GM23248 (cell line): ENCODE data around the gene RIMS1. TPM values are rescaled to one million over a fixed set of nuclear protein-coding genes. Genes with fewer than 3 reads are reported as not detected.

Experiments used
- DNase-seq: peaks from one replicate; pipeline ENCODE4 v3.0.0-alpha.2; 2015
- H2AFZ ChIP-seq: fragments of 200-600 bp; sonication (generic); 2 replicates; pipeline ENCODE4 v1.6.1; 2016; ENCODE audit warnings: antibody characterized with exemption
- H3F3A ChIP-seq: fragments of 200-600 bp; sonication (generic); 2 replicates; pipeline ENCODE4 v1.6.1; 2016; ENCODE audit warnings: mild to moderate bottlenecking, antibody characterized with exemption, mixed run types; ENCODE audit not compliant: insufficient read depth
- H3K27ac ChIP-seq: fragments of 200-600 bp; sonication (generic); 2 replicates; pipeline ENCODE4 v1.5.1; 2016; ENCODE audit warnings: mild to moderate bottlenecking
- H3K27me3 ChIP-seq: fragments of 200-600 bp; sonication (generic); replicated peaks from 2 replicates; pipeline ENCODE4 v1.6.1; 2016; ENCODE audit warnings: mild to moderate bottlenecking; ENCODE audit not compliant: insufficient read depth
- H3K36me3 ChIP-seq: fragments of 200-600 bp; sonication (generic); 2 replicates; pipeline ENCODE4 v1.6.1; 2016; ENCODE audit warnings: low read depth, mild to moderate bottlenecking
- H3K4me1 ChIP-seq: fragments of 200-600 bp; sonication (generic); 2 replicates; pipeline ENCODE4 v1.6.1; 2016; ENCODE audit warnings: mild to moderate bottlenecking; ENCODE audit not compliant: insufficient read depth
- H3K4me2 ChIP-seq: fragments of 200-600 bp; sonication (generic); one replicate; pipeline ENCODE4 v1.6.1; 2016; ENCODE audit warnings: mild to moderate bottlenecking; ENCODE audit not compliant: unreplicated experiment
- H3K4me3 ChIP-seq: fragments of 200-600 bp; sonication (generic); 2 replicates; pipeline ENCODE4 v1.5.1; 2016; ENCODE audit warnings: mild to moderate bottlenecking
- H3K79me2 ChIP-seq: fragments of 200-600 bp; sonication (generic); 2 replicates; pipeline ENCODE4 v1.6.1; 2016; ENCODE audit warnings: mild to moderate bottlenecking; ENCODE audit not compliant: insufficient read depth
- H3K9ac ChIP-seq: fragments of 200-600 bp; sonication (generic); 2 replicates; pipeline ENCODE4 v1.6.1; 2016; ENCODE audit warnings: mild to moderate bottlenecking
- H3K9me2 ChIP-seq: fragments of 200-600 bp; sonication (generic); 2 replicates; pipeline ENCODE4 v1.6.1; 2016; ENCODE audit warnings: mixed run types, mild to moderate bottlenecking, moderate library complexity; ENCODE audit not compliant: insufficient read depth
- H3K9me3 ChIP-seq: fragments of 200-600 bp; sonication (generic); one replicate; pipeline ENCODE4 v1.6.1; 2017; ENCODE audit warnings: low read depth
- H4K20me1 ChIP-seq: fragments of 200-600 bp; sonication (generic); 2 replicates; pipeline ENCODE4 v1.6.0; 2016; ENCODE audit not compliant: insufficient read depth
- EZH2 ChIP-seq: fragments of 200-600 bp; sonication (generic); IDR thresholded peaks from 2 replicates; pipeline ENCODE4 v1.6.1; 2018; ENCODE audit warnings: antibody characterized with exemption, mild to moderate bottlenecking; ENCODE audit not compliant: insufficient read depth, poor library complexity, severe bottlenecking
- EZH2phosphoT487 ChIP-seq: fragments of 200-600 bp; sonication (generic); IDR thresholded peaks from 2 replicates; pipeline ENCODE4 v1.6.1; 2018; ENCODE audit warnings: antibody characterized with exemption, moderate library complexity, mild to moderate bottlenecking, low read depth; ENCODE audit not compliant: insufficient read depth
- WGBS, 2 experiments: methylation state at CpG; one replicate each; pipeline ENCODE4 v1.1.6; 2015 to 2017; ENCODE audit warnings: low lambda C conversion rate in 2 of 2, low coverage in 1 of 2; ENCODE audit errors: missing lambda C conversion rate in 2 of 2; 5-methylcytosine and 5-hydroxymethylcytosine counted together
- in situ Hi-C: fragments of 300-500 bp; cut with MboI; formaldehyde crosslinking; loops from 2 replicates; pipeline ENCODE4 v1.15.0; 2020
- polyA plus RNA-seq: library from polyadenylated mRNA; unstranded; fragments of >200 nt; fragmentation: Nextera tagmentation; extraction: Ambion mirVana; gene quantifications from 2 replicates; pipeline ENCODE4 v1.2.1, GENCODE V29; 2016
- total RNA-seq: library from RNA; depleted of rRNA; stranded (reverse); fragments of >200 nt; shearing (Covaris generic); gene quantifications from 2 replicates; pipeline ENCODE4 v1.2.3, GENCODE V29; 2014

RIMS1 gene
- total and polyA plus RNA-seq, 2 experiments from 2014 or later, result 1.8 to 10.6 TPM

- no peaks in the 10 kb centered on the region for H4K20me1 ChIP-seq
- H3K27me3 ChIP-seq, result 0 out of 2 replicates have a peak, but pooled peaks cover 8% of the 10 kb centered on the region
- H3K79me2 ChIP-seq, result no peaks in the 10 kb centered on the region
- WGBS, 2 experiments, result 0 to 3% methylated on average over 1 of the region's 1 CpG
- no peak overlapping the region for H3K4me3 ChIP-seq
- DNase-seq, result peak; percentile 49
- H3F3A ChIP-seq, result no peaks in the 10 kb centered on the region
- no peaks in the 10 kb centered on the region for H3K9me3 ChIP-seq
- in situ Hi-C loops, result no loop called here
- no peak overlapping the region for H2AFZ ChIP-seq
- TF ChIP-seq EZH2 (no peak), EZH2phosphoT487 (no peak)
- H3K4me1 ChIP-seq, result no peaks in the 10 kb centered on the region
- H3K9me2 ChIP-seq, result no peaks in the 10 kb centered on the region
- no peaks in the 10 kb centered on the region for H3K36me3 ChIP-seq
- H3K4me2 ChIP-seq, result no peak overlapping the region
- no peak overlapping the region for H3K9ac ChIP-seq
- H3K27ac ChIP-seq, result peak overlapping the region; percentile 19; the same call in 1 of the 2 replicates
Observed at GRCh38 chr6:72132427-72132826, 246.1 kb downstream of the RIMS1 start.

GRCh38 chr6:72132851-72133250, 246.5 kb downstream of the RIMS1 start:
- Histone ChIP-seq H3K4me2 (no peak overlapping the region), H3K9me3 (no peaks in the 10 kb centered on the region), H2AFZ (no peak overlapping the region), H3K4me1 (no peaks in the 10 kb centered on the region), H3K9me2 (no peaks in the 10 kb centered on the region), H3K27ac (peak overlapping the region; percentile 19; the same call in 1 of the 2 replicates), H3K36me3 (no peaks in the 10 kb centered on the region), H3K79me2 (no peaks in the 10 kb centered on the region), H4K20me1 (no peaks in the 10 kb centered on the region), H3K9ac (no peak overlapping the region), H3K4me3 (no peak overlapping the region), H3F3A (no peaks in the 10 kb centered on the region), H3K27me3 (0 out of 2 replicates have a peak, but pooled peaks cover 8% of the 10 kb centered on the region)
- TF ChIP-seq EZH2phosphoT487, result no peak
- no peak for TF ChIP-seq EZH2
- peak; percentile 39 for DNase-seq
- in situ Hi-C loops, result no loop called here

- 0 out of 2 replicates have a peak, but pooled peaks cover 8% of the 10 kb centered on the region for H3K27me3 ChIP-seq
- in situ Hi-C loops, result no loop called here
- H3K9ac ChIP-seq, result no peak overlapping the region
- no peaks in the 10 kb centered on the region for H3F3A ChIP-seq
- no peaks in the 10 kb centered on the region for H3K36me3 ChIP-seq
- no peaks in the 10 kb centered on the region for H4K20me1 ChIP-seq
- no peak overlapping the region for H2AFZ ChIP-seq
- DNase-seq, result no peak
- TF ChIP-seq EZH2 (no peak), EZH2phosphoT487 (no peak)
- no peak overlapping the region for H3K4me2 ChIP-seq
- H3K79me2 ChIP-seq, result no peaks in the 10 kb centered on the region
- no peaks in the 10 kb centered on the region for H3K9me3 ChIP-seq
- no peak overlapping the region for H3K4me3 ChIP-seq
- H3K9me2 ChIP-seq, result no peaks in the 10 kb centered on the region
- no peak overlapping the region for H3K27ac ChIP-seq
- H3K4me1 ChIP-seq, result no peaks in the 10 kb centered on the region
- WGBS, 2 experiments, result 29 to 36% methylated on average over 1 of the region's 1 CpG
Observed at GRCh38 chr6:72133324-72133723, 247.0 kb downstream of the RIMS1 start.

GRCh38 chr6:72140795-72141194, 254.4 kb downstream of the RIMS1 start:
- no peaks in the 10 kb centered on the region for H4K20me1 ChIP-seq
- in situ Hi-C loops, result no loop called here
- H3K36me3 ChIP-seq, result no peaks in the 10 kb centered on the region
- no peak overlapping the region for H3K4me2 ChIP-seq
- no peak overlapping the region for H3K27ac ChIP-seq
- TF ChIP-seq EZH2phosphoT487, result no peak
- TF ChIP-seq EZH2, result no peak
- no peak overlapping the region for H3K4me3 ChIP-seq
- no peaks in the 10 kb centered on the region for H3K79me2 ChIP-seq
- H2AFZ ChIP-seq, result no peak overlapping the region
- no peaks in the 10 kb centered on the region for H3K9me2 ChIP-seq
- DNase-seq, result peak; percentile 22
- no peaks in the 10 kb centered on the region for H3F3A ChIP-seq
- no peaks in the 10 kb centered on the region for H3K9me3 ChIP-seq
- no peaks in the 10 kb centered on the region for H3K4me1 ChIP-seq
- H3K27me3 ChIP-seq, result no peaks in the 10 kb centered on the region
- no peak overlapping the region for H3K9ac ChIP-seq

- Histone ChIP-seq H3K27ac (no peak overlapping the region), H3K27me3 (no peaks in the 10 kb centered on the region), H3K4me3 (no peak overlapping the region), H3K9ac (no peak overlapping the region), H3K36me3 (no peaks in the 10 kb centered on the region), H3K79me2 (no peaks in the 10 kb centered on the region), H4K20me1 (no peaks in the 10 kb centered on the region), H3K4me1 (no peaks in the 10 kb centered on the region), H3K9me2 (no peaks in the 10 kb centered on the region), H2AFZ (no peak overlapping the region), H3F3A (no peaks in the 10 kb centered on the region), H3K9me3 (no peaks in the 10 kb centered on the region), H3K4me2 (no peak overlapping the region)
- 23 to 28% methylated on average over 3 of the region's 3 CpGs for WGBS, 2 experiments
- in situ Hi-C loops, result no loop called here
- TF ChIP-seq EZH2 (no peak), EZH2phosphoT487 (no peak)
- DNase-seq, result no peak
Observed at GRCh38 chr6:72149715-72150114, 263.4 kb downstream of the RIMS1 start.
